GM12873 (cell line): ENCODE data around the gene GRAMD1B.

ENCODE experiments used
- CTCF ChIP-seq: IDR thresholded peaks from 2 replicates; pipeline ENCODE4 v1.5.1; 2012; ENCODE audit warnings: low read depth, mild to moderate bottlenecking, moderate library complexity, low read length, control low read depth; ENCODE audit not compliant: insufficient read depth; ENCODE audit errors: missing control alignments

The GRAMD1B gene

GRCh38 chr11:123480290-123480815, 50.3 kb downstream of the GRAMD1B start:
- TF ChIP-seq CTCF, result no peak

- TF ChIP-seq CTCF, result no peak
Measured at GRCh38 chr11:123480882-123481281, 50.8 kb downstream of the GRAMD1B start.

- TF ChIP-seq CTCF, result no peak
Measured at GRCh38 chr11:123481640-123482039, 51.6 kb downstream of the GRAMD1B start.

GRCh38 chr11:123482218-123482617, 52.1 kb downstream of the GRAMD1B start:
- no peak for TF ChIP-seq CTCF

GRCh38 chr11:123483058-123483457, 53.0 kb downstream of the GRAMD1B start:
- TF ChIP-seq CTCF, result no peak

GRCh38 chr11:123483466-123483865, 53.4 kb downstream of the GRAMD1B start:
- TF ChIP-seq CTCF, result no peak

- no peak for TF ChIP-seq CTCF
Measured at GRCh38 chr11:123484448-123484847, 54.4 kb downstream of the GRAMD1B start.
